GM21526 (cell line): Measurements from ENCODE around the gene LENEP.
A peak's percentile ranks its signal among the peaks of the same experiment; 100 is the strongest.

Experiments
- ATAC-seq: cut with Tn5 transposase; IDR thresholded peaks from one replicate; pipeline ENCODE4 v1.9.1; 2021; ENCODE audit warnings: moderate library complexity; ENCODE audit not compliant: unreplicated experiment, low FRiP score

LENEP gene, protein sequence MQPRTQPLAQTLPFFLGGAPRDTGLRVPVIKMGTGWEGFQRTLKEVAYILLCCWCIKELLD

DNA sequence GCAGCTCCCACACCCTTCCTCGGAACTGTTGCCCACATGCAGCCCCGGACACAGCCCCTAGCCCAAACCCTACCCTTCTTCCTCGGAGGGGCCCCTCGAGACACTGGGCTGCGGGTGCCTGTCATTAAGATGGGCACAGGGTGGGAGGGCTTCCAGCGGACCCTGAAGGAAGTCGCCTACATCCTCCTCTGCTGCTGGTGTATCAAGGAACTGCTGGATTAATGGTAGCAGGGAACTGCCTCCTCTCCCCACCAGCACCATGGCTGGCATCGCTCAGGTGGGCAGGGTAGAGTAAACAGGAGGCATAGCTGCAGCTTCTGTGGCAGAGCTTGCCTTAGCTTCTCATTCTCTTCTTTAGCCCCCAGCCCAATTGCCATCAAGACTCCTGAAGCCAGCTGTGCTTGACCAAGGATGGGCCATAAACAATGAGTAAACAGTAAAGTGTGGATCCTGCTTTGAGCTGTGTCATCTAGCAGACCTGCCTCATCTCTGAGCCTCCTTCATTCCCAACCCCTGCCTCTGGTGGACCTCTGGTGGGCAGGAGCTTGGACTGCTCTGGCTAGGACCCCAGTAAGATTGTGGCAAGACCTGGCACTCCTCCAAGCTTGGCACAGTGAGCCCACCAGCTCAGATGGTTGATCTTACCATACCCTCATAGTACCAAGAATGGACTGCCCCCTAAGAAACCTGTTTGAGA is at the start of gene LENEP:
LENEP (plus strand) TSS at position 15 of the 697 bp plus-strand sequence; CDS start at position 37, 22 bp downstream.
- ATAC-seq, result no peak

DNA sequence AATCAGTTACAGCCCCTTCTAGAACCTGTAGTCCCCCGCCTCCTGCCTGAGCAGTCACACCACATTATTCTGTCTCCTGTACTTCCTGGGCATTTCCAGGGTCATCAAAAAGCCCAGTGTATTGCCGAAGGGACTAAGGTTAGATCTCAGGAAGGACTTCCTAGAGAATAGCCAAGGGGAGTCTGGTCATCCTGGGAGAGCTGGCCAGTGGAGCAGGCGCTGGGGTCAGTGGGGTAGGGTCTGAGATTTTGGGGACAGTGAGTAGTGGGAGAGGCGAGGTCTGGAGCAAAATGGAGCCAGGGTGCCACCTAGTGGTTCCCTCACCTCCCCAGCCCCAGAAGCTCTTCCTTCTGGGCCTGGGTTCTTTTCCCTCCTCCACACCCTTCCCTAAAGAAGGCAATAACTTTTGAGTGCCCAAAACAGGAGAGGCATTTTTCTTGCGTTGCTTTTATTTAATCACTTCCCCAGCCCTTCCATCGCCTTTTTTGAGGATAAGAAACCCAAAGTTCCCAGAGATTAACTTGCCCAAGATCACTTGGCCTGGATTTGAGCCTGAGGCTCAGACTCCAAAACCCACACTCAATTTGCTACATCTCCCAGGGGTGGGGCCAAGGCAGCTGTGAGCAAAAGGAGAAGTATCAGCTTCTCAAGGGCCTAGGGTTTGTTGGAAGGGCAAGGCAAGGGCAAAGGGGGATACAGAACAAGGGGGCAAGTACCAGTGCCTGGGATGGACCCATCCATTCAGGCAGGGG is 49.6 kb upstream of the LENEP start:
- no peak for ATAC-seq

DNA sequence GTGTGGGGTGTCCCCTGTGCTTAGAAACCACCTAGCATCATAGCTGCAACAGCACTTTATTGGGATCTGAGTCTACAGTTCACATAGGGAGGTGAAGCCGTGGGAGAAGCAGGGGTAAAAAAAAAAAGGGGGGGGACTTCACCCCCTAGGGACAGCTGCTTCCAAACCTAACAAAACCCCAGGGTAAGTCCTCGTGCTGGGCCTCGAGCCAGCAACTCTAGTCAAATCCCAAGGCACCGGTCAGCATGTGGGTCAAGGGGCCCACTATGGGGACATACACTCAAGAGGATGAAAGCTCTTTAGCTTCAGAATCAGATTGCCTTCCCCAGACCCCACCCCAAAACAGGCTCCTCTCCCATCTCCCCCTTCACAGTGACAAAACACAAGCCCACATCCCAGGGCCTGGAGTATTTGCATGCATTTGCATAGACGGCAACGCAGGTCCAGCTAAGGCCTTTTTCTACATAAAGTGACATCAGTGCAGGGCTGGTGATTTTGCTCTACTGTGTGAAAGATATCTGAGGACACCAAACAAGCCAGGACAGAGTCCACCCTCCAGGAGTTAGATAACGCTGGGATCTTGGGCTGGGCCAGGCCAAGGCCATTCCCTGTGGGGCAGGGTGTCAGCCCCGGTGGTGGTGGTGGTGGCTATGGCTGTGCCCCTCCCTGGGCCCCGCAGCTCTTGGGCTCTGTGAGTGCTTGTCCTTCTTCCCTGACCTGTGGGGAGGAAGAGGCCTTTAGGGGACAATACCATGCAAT is 48.8 kb upstream of the LENEP start:
- ATAC-seq, result no peak

DNA sequence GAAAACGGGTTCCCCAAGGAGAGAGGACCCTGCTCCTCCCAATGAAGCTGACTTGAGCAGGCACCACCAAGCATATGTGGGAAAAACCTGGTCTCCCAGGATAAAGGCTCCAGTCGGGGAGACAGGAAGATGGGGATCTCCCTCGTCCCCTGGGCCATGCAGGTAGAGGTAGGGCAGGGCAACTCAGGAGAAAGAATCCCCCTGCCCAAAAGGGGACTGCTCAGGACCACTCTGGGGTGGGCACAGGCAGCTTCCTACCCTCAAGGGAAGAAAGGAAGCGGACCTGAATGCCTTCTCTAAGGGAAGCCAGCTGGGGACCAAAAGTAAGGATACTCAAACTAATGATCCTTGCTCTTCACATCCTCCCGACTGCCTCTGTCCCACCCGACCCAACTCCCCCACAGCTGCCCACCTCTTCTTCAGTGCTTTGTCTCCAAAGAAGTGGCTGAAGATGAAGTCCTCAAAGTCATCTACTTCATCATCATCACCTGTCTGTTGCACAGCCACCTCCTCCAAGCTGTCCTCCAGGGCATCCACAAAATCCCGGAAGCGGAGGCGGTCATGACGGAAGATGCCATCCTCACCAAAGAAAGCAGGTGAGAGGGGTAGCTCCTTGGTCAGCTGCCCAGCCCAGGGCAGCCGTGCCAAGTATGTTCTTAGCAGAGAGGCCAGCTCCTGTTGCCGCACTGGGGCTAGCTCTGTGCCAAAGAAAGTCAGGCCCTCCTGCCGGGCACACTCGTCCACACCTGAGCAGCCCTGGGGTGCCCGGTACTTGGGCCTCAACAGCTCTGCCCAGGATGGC is 48.0 kb upstream of the LENEP start:
- ATAC-seq, result no peak

DNA sequence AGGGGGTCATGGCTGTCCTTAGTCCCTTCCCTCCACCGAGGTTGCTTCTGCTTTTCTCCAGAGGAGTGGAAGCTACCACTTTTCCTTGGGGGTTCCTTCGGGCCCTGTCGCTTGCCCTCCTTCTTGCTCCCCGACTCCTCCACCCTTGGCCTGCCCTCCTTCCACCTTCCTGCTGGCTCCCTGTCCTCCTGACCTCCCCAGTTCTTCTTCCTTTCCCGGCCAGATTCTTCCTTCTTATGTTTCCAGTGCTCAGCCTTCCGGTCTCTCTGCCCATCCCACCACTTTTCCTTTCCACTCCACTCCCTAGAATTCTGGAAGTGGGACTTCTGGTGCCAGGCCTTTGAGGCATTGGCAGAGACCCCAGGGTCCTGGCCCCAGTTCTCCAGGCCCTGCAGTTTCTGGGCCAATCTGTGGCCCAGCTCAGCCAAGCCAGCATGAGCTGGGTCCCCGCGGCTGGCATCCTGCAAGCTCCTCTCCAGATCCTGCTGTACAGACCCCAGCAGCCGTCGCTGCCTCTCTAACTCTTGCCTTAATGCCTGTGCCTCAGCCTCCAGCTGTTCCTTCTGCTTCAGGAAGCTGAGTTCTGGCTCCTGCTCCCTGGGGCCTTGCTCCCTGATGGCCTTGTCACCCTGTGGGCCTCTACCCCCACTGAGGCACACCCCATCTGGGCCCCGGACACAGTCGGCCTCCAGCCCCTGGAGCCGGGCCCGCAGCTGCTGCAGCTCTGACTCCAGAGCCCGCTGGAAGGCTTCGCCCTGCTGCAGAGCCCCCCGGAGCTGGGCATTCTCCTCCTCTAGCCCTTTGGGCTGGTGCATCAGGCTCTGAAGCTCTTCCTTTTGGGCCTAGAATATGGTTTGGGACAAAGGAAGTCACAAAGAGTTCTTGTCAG is 47.2 kb upstream of the LENEP start:
- no peak for ATAC-seq

DNA sequence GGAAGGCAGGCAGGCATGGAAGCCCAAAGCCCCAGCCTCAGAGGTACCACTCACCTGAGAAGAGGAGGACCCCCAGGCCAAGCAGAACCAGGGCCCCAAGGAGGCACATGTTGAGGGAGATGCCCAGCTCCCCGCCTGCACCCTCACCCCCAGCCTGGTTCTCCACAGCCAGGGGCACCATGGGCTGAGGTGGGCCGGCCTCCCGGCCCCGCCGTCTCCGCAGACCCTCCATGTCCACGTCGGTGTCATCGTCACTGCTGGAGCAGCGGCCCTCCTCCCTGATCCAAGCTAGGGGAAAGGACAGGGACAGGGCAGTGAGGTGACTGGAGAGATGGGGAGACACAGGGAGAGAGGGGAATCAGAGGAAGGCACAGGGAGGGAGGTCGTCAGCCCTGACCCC is 45.3 kb upstream of the LENEP start:
- no peak for ATAC-seq

DNA sequence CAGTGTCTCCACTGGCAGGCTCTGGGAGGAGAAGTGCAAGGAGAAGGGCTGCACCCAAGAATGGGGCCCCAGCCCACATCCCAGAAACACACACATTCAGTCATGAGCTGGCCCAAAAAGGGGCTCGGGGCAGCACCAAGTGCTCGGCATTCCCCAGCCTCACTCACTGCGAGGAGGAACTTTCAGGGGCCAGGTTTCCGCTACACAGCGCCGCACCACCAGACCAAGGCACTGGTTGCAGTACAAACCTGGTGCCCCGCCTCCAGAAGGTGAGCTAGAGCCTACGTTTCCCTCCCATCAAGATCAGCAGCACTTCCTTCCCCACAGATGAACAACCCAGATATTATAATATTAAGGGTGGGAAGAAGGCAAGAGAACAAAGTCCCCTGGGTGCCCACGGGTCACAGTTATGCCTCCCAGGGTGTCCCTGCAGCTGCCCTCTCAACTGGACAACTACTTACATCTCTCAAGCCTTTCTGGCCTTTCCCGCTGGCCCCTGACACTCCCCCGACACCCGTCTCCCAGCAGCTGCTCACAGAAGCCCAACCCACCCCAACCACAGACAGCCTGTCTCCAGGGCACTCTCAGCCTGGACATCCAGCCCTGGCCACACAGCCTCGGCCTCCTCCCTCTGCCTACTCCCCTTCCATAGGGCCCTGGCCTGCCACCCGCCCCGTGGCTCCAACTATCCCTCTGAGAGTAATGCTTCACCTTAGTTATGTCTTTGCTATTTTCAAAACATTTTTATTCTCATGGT is 41.3 kb upstream of the LENEP start:
- ATAC-seq, result no peak

DNA sequence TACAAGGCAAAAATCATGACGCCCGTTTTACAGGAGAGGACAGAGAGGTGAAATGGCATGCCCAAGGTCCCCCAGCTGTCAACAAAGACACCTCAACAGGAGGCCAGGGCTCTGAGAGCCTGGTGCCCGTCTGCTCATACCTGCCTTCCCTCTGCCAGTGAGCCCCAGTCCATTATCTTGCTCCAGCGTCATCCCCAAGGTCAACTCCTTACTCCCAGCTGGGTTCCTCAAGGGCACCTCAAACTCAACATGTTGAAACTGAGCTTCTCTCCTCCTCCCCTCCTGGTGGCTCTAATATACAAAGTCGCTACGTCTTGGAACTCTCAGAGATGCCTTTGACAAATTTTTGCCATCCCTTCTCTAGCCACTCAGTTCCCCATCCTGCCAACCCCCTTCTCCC is 40.7 kb upstream of the LENEP start:
- no peak for ATAC-seq

DNA sequence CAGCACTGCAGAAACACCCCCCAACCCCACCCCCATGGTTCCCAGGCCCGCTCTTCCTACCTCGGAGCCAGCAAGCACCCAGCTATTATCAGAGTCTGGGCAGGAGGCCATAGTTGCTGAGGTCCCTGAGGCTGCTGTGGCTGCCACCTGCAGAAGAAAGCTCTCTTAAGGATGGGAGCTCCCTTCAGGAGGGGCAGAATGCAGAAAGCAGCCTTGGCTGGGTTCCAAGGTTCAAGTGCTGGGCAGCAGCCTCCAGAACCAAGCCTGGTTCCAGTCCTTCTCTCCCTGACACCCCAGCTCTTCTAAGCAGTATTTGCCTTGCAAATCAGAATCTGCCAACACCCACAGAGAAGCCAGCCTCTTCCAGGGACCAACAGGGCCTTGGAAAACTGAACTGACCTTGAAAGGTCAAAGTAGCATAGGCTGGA is 39.8 kb upstream of the LENEP start:
- no peak for ATAC-seq

DNA sequence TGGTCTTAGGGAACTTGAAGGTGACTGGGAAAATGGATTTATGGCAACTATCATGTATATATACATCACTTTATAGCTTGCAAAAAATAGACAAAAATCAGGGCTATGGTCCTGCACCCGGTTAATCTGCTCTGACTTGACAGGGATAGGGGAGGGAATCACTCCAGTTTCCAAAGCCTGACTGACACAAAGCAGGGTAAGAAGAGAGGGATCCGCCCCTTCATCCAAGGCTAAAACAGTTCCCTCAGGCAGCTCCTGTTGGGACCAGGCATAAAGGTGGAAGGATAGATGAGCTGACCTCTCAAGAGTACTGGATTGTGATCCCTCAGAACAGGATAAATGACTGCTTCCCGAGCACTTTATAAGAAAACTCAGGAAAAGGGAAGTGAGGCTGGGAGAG is 38.8 kb upstream of the LENEP start:
- ATAC-seq, result no peak

DNA sequence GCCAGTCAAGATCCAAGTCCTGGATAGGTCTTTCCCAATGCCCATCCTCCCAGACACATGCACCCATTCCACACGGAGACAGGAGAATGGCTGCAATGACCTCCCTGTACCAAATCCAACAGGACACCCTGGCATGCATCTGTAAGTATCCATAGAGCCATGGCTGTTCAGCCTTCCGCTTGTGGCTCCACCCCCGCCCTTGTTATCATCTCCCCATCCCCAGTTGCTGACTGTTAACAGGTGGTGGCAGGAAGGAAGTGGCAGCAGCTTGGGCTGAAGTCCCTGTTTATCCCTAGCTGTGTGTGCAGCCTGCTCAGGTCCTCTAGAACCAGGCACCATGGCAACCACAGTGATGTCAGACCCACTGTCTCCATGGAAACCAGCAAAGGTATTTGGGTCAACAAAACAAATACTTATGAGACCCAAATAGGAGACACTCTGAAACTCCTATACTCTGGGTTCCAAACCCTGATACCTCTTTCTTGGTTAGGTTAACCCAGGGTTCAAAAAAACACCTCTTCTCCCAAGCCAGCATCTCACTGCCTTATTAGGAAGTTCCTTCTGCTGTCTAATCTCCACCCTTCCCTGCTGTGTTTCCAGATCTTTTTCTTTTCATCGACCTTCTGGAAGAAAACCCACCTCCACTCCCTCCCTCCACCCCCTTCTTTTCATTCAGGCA is 38.2 kb upstream of the LENEP start:
- ATAC-seq, result no peak

DNA sequence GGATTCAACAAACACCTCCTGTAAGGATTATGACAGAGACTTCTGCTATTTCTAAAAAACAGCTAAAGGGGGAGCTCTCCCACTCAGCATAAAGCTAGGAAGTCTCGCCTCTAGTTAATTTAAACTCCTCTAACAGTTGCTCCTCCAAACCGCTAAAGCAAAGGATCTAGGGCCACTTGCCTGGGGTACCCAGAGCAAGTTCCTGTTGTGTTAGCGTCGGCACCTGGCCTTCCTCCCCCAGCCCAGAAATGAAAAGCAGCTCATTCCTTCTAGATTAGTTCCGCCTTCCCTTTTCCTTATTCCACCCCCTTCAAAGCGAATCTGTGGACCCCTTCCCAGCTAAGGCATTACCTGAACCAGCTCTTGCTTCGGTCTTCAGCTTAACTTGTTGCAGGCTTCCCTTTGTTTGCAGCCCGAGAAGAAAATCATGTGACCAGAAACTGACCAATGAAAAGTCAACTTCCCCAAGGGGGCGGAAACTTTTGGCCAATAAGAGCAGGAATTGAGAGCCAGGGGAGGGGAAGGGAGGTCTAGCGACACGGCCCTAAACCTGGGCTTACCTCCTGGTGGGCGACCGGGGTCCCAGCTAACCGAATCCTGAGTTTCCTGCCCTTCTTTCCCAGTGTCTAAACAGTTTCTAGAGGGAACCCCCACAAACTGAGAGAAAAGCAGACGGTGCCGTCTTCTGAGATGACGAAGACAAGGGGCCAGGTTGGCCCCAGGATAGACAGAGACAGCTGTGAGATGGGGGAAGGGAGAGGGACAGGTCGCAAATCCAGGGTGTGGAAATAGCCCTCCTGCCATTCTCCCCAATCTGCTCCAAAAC is 37.5 kb upstream of the LENEP start, which contains the start of gene PBXIP1:
PBXIP1 (minus strand) TSS at position 382 of the 826 bp plus-strand sequence. CDS start 2,378 bp downstream, outside the sequence.
- ATAC-seq, result peak; percentile 51

DNA sequence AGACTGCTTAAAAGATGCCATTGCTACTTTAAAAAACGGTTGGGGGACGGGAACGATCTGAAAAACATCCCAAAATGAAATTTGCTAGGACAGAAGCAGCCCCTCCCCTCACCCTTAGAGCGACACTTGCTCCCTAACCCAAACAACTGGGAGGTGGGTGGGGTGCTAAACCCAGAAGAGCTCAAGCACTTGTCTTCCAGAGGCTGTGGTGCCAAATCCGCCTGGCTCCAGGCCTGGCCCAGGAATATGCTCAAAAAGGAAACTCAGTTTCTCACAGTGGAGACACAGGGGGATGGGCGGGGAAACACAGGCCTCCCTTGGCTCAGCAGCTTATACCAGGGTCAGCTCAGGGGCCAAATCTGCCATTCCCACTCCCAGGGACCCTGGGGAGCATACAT is 36.8 kb upstream of the LENEP start:
- no peak for ATAC-seq

DNA sequence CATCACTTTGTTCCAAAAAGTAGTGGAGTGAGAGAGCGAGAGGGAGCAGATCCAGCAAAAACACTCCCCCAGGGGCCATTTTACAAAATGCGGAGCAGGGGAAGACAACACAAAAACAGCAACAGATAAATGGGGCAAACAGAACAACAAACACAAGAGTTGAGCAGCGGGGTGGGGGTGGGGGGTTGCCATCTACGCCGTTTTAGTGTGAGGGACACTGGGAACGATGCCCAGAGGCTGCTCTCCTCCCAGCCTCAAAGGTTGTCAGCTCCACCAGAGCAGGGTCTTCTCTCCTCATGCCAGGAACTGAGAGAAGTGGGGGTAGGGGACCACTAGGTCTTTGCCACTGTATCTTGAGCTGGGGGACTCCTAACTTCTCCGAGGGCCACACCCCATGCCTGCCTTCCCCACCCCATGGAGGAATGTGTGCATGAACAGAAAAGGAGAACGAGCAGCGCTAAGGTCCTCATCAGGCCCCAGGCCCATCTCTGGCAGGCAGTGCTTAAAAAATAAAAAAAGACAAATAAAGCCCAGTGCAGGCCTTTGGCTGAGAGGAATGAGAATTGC is 36.2 kb upstream of the LENEP start:
- ATAC-seq, result no peak

DNA sequence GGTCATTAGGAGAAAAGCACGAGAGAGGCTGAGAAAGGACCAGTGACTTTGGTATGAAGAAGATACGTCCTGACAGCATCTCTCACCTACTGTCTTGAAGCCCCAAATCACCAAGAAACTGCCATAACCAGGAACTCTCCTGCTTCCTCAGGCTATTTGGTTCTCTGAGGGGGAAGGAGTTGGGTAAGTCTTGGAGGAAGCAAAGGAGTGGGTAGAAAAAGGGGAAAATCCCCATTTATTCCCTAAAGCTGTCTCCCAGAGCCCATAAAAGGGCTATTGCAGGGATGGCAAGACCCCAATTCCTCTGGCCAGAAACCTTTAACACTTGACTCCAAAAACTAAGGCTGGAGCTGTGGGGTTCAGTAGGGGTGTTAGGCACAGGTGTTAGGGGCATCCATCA is 35.4 kb upstream of the LENEP start:
- no peak for ATAC-seq

DNA sequence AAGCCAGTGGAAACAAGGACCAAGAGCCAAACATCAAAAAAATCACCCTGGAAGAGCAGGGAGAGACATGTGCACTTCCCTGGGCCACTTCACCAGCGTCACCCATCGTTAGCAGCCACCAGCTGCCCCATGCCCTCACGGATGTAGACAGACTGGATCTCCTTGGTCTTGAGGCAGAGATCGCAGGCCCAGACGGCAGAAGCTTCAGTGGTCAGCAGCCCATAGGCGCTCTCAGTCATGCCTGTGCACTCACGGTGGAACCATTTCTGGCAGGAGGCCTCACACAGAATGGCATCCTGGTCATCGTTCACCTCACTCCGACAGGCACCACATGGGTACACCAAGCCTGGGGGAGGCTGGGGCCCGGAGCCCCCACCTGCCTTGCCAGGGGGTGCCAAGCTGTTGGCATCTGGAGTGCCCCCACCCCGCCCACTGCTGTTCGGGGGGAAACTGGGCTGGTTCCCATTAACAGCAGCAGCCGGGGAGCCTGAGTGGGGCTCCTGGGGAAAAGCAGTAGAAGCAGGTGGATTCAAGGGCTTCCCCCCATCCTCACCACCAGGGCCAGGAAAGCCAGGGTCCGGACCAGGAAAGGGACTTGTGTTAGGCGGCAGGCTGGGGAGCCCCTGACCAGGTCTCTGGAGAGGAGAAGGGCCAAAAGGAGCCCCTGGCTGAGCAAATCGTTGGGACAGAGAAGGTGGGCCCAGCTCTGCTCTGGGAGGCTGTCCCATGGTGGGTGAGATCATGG is 34.5 kb upstream of the LENEP start:
- ATAC-seq, result no peak
